Muscle of leg (tissue), 16 donors: Measurements from ENCODE around the gene TRIM29. TPM values are rescaled to one million over a fixed set of nuclear protein-coding genes. Genes with fewer than 3 reads are reported as not detected.

ENCODE experiments used
- DNase-seq: peaks from one replicate; pipeline ENCODE4 v3.0.0; 2013
- H3K27ac ChIP-seq: one replicate; pipeline ENCODE4 v1.5.1; 2013; ENCODE audit warnings: mild to moderate bottlenecking, low read length, control low read depth
- H3K27me3 ChIP-seq: one replicate; pipeline ENCODE4 v1.6.1; 2013; ENCODE audit warnings: low read length; ENCODE audit not compliant: control insufficient read depth, insufficient read depth
- H3K36me3 ChIP-seq: one replicate; pipeline ENCODE4 v1.6.1; 2013; ENCODE audit warnings: low read length; ENCODE audit not compliant: control insufficient read depth, insufficient read depth
- H3K4me1 ChIP-seq: one replicate; pipeline ENCODE4 v1.6.1; 2013; ENCODE audit warnings: low read length; ENCODE audit not compliant: control insufficient read depth, insufficient read depth
- H3K4me3 ChIP-seq: one replicate; pipeline ENCODE4 v1.5.1; 2013; ENCODE audit warnings: low read length, control low read depth
- H3K9me3 ChIP-seq: replicated peaks from 2 replicates; pipeline ENCODE4 v1.6.1; 2013; ENCODE audit warnings: low read depth, low read length; ENCODE audit not compliant: control insufficient read depth
- WGBS: methylation state at CpG from one replicate; pipeline ENCODE4 v1.1.5; 2013; ENCODE audit warnings: missing lambda C conversion rate; ENCODE audit not compliant: insufficient coverage; 5-methylcytosine and 5-hydroxymethylcytosine counted together
- long read RNA-seq, 11 donors: transcript quantifications; one replicate each; lab custom pipeline, GENCODE V29; 2026
- polyA plus RNA-seq, 8 donors: library from polyadenylated mRNA; unstranded; fragments of 120-200 nt; gene quantifications; one replicate each; pipeline versions ENCODE4 v1.2.1 to v1.2.3, GENCODE V29; 2013; ENCODE audit warnings: inconsistent platforms in 1 of 8, low replicate concordance in 1 of 8; ENCODE audit not compliant: insufficient read length in 8 of 8, insufficient read depth in 1 of 8
- total RNA-seq: library from RNA; stranded (reverse); fragments of 120-200 nt; gene quantifications from one replicate; pipeline ENCODE4 v1.2.4, GENCODE V29; 2013

The TRIM29 gene
- total RNA-seq, result 0.40 TPM
- 10 to 100 TPM in 1 of 8 donors, 1 to 10 TPM in 2, under 1 TPM in 5; 0.30 to 44.3 (median 0.61) TPM for polyA plus RNA-seq
- long read RNA-seq, donor 1, result 0 reads
- long read RNA-seq, donor 2, result 0 reads
- long read RNA-seq, donor 3, partial matches to known transcripts, result 0 of 1 reads
- long read RNA-seq, donor 3, other reads (novel, unspliced or antisense), result 0 of 1 reads
- long read RNA-seq, donor 4, result 0 reads
- long read RNA-seq, donor 5, result 0 reads
- long read RNA-seq, donor 6, result 0 reads
- long read RNA-seq, donor 7, result 0 reads
- long read RNA-seq, donor 8, result 0 reads
- long read RNA-seq, donor 9, result 0 reads
- long read RNA-seq, donor 10, result 0 reads
- long read RNA-seq, donor 11, result 0 reads

- no peak for DNase-seq
- no peak within 1 kb of the TSS for H3K27ac ChIP-seq
- 83% methylated on average over 32 of the region's 41 CpGs for WGBS
Measured at GRCh38 chr11:120137611-120138521, at the start of gene TRIM29. TSS of gene TRIM29 (minus strand) at chr11:120138113. CDS start at chr11:120138031, 82 bp downstream.

GRCh38 chr11:120186774-120187591 lies 49.1 kb upstream of the TRIM29 start:
- WGBS, result 31% methylated on average over 12 of the region's 17 CpGs
- Histone ChIP-seq H3K4me3 (no peak overlapping the region), H3K4me1 (peaks cover 85% of the 10 kb centered on the region), H3K27me3 (no peaks in the 10 kb centered on the region), H3K36me3 (no peaks in the 10 kb centered on the region), H3K27ac (peak overlapping the region; percentile 95), H3K9me3 (no peaks in the 10 kb centered on the region)
- DNase-seq, result peak; percentile 97

More at GRCh38 chr11:120137611-120138521, at the start of gene TRIM29:
- peaks cover 21% of the 10 kb centered on the region for H3K27me3 ChIP-seq
- no peaks in the 10 kb centered on the region for H3K36me3 ChIP-seq
- no peaks in the 10 kb centered on the region for H3K4me1 ChIP-seq
- no peak within 1 kb of the TSS for H3K4me3 ChIP-seq
- no peaks in the 10 kb centered on the region for H3K9me3 ChIP-seq

- no peak for DNase-seq
- Histone ChIP-seq H3K4me3 (no peak overlapping the region), H3K4me1 (peaks cover 86% of the 10 kb centered on the region), H3K27ac (peak overlapping the region; percentile 95), H3K36me3 (no peaks in the 10 kb centered on the region), H3K9me3 (no peaks in the 10 kb centered on the region), H3K27me3 (no peaks in the 10 kb centered on the region)
Measured at GRCh38 chr11:120186456-120186773, 48.5 kb upstream of the TRIM29 start.

- DNase-seq, result peak; percentile 99
- peak overlapping the region; percentile 95 for H3K27ac ChIP-seq
- no peaks in the 10 kb centered on the region for H3K9me3 ChIP-seq
- H3K27me3 ChIP-seq, result no peaks in the 10 kb centered on the region
- H3K4me3 ChIP-seq, result no peak overlapping the region
- no peaks in the 10 kb centered on the region for H3K36me3 ChIP-seq
- no CpG with 5 or more reads among the region's 3 CpGs for WGBS
- H3K4me1 ChIP-seq, result peaks cover 84% of the 10 kb centered on the region
Measured at GRCh38 chr11:120185706-120186455, 48.0 kb upstream of the TRIM29 start.

GRCh38 chr11:120184946-120185705 lies 47.2 kb upstream of the TRIM29 start:
- Histone ChIP-seq H3K27ac (peak overlapping the region; percentile 95), H3K36me3 (no peaks in the 10 kb centered on the region), H3K4me3 (peak overlapping the region; percentile 4), H3K9me3 (no peaks in the 10 kb centered on the region), H3K27me3 (no peaks in the 10 kb centered on the region), H3K4me1 (peaks cover 84% of the 10 kb centered on the region)
- DNase-seq, result peak; percentile 98
- WGBS, result 7% methylated on average over 3 of the region's 7 CpGs

- Histone ChIP-seq H3K9me3 (no peaks in the 10 kb centered on the region), H3K36me3 (no peaks in the 10 kb centered on the region), H3K4me1 (peaks cover 88% of the 10 kb centered on the region), H3K27ac (peak overlapping the region; percentile 95), H3K27me3 (no peaks in the 10 kb centered on the region), H3K4me3 (no peak overlapping the region)
- 18% methylated on average over 7 of the region's 11 CpGs for WGBS
- DNase-seq, result peak; percentile 93
Measured at GRCh38 chr11:120184371-120184945, 46.5 kb upstream of the TRIM29 start.

- H3K36me3 ChIP-seq, result no peaks in the 10 kb centered on the region
- no peaks in the 10 kb centered on the region for H3K27me3 ChIP-seq
- H3K4me3 ChIP-seq, result no peak overlapping the region
- 61% methylated on average over 5 of the region's 7 CpGs for WGBS
- no peak for DNase-seq
- H3K4me1 ChIP-seq, result peaks cover 90% of the 10 kb centered on the region
- peak overlapping the region; percentile 95 for H3K27ac ChIP-seq
- H3K9me3 ChIP-seq, result no peaks in the 10 kb centered on the region
Measured at GRCh38 chr11:120183701-120184141, 45.8 kb upstream of the TRIM29 start.

- DNase-seq, result no peak
- no peak overlapping the region for H3K27ac ChIP-seq
- 57% methylated on average over 5 of the region's 5 CpGs for WGBS
- no peak overlapping the region for H3K4me3 ChIP-seq
- H3K36me3 ChIP-seq, result no peaks in the 10 kb centered on the region
- peaks cover 90% of the 10 kb centered on the region for H3K4me1 ChIP-seq
- no peaks in the 10 kb centered on the region for H3K27me3 ChIP-seq
- H3K9me3 ChIP-seq, result no peaks in the 10 kb centered on the region
Measured at GRCh38 chr11:120182790-120183491, 45.0 kb upstream of the TRIM29 start.
